ENCODE results near the gene HTR7. TPM values are rescaled to one million over a fixed set of nuclear protein-coding genes. Genes with fewer than 3 reads are reported as not detected.
A peak's percentile ranks its signal among the peaks of the same experiment; 100 is the strongest.
"Not testable (repeated sequence)": the region's sequence is repeated elsewhere in the genome, so short reads cannot be mapped to it uniquely, and the experiment has no call there.

HTR7 gene
- total RNA-seq: not detected
- long read RNA-seq: 0 reads

- peak; percentile 82 for DNase-seq
- intact Hi-C loops (cut with micrococcal nuclease): no loop called here
- peak; percentile 95 for ATAC-seq
Observed at GRCh38 chr10:90857635-90858460, at the start of gene HTR7. Gene HTR7 (minus strand): TSS chr10:90858039. CDS start chr10:90857671, 368 bp downstream.

- intact Hi-C loops (cut with micrococcal nuclease): no loop called here
- no peak for DNase-seq
- no peak for ATAC-seq
Observed at GRCh38 chr10:90906596-90906995, 48.8 kb upstream of the HTR7 start.

DNA sequence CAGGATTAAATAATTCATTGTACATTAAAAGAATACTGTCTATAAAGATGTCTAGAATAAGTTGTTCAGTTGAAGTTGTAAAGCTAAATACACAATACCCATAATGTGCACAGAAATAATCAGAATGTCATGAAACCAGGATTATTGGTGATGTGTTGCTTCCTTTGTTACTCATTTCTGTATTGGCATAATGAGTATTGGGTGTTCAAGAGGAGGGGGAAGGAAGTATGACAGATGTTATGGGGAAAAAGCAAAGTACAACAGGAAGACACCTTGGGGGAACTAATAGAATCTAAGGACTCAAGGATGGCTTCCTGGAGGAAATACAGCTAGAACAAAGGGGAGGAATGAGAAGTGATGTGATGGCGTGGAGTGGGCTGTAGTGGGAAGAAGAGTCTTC lies 48.1 kb upstream of the HTR7 start:
- ATAC-seq: no peak
- no peak for DNase-seq
- intact Hi-C loops (cut with micrococcal nuclease): no loop called here

DNA sequence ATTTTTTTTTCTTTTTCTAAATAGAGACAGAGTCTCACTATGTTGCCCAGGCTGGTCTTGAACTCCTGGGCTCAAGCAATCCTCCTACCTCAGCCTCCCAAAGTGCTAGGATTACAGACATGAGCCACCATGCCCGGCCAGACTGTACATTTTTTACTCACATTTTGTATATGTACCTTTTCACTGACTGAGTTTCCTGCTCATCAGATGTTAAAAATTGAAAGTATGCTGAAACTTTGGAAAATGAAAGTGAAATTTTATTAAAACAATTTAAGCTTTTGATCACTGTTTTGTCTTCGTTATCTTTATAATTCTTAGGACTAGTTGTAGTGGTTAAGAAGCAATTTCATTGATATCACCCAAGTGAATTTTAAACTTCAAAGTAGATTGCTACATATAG lies 39.1 kb upstream of the HTR7 start:
- ATAC-seq; DNase-seq; intact Hi-C loops (cut with micrococcal nuclease): not testable (repeated sequence)

DNA sequence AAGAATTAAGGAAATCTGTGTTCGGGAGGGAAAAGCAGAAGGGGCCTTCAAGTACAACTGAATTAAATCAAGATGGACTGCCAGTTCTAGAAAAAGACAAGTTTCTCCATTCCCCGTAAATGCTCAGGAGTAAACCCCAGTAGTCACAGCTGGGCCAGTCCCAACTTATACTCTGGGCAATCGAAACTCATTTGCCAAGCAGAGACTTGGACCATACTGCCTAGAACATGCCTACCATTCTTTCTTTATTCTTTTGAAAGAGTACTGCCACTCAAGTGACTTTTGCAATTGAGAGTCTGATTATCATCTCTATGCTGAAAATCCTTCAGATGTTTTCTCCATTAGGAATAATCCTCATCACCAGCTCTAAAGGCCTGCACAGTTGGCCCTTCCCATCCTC lies 35.4 kb upstream of the HTR7 start:
- no peak for ATAC-seq
- DNase-seq: no peak
- intact Hi-C loops (cut with micrococcal nuclease): no loop called here

GRCh38 chr10:90890347-90890746 lies 32.5 kb upstream of the HTR7 start:
- ATAC-seq: no peak
- no peak for DNase-seq
- intact Hi-C loops (cut with micrococcal nuclease): no loop called here

DNA sequence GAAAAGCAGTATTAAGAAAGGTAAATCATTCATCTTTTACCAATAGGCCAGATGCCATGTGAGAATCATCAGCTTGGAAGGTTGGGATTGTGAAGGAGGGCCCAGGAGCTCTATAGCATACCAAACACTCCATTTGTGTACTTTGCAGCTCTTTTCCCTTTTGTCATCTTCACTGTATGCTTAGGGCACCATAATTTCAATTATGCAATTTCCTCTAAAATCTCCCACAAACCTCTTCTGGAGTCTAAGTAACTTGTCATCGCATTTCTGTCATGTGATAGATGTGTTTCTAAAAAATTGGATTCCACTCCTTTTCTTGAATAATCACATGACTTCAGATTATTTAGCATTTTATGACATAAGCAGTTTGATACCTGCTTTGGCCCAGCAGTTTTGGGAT lies 31.8 kb upstream of the HTR7 start:
- intact Hi-C loops (cut with micrococcal nuclease): no loop called here
- no peak for DNase-seq

DNA sequence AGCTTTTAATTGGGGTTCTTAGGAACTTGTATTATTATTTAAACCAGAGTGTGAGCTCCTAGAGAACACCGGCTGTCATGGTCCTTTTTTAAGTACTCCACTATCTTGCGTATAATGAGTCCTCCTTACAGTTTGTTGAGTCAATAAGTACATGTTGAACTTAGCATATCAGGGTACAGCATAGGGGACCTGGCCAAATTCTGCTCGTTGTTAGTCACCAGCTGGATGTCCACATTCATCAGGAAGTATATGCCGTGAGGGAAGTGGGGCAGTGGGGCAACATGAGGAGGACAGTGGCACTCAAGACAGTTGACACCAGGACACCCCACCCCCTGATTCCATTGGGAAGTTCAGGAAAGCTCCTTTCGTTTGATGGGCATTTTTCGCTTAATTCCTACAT lies 30.5 kb upstream of the HTR7 start:
- intact Hi-C loops (cut with micrococcal nuclease): no loop called here
- no peak for DNase-seq
- no peak for ATAC-seq

More for the DNA sequence above, 31.8 kb upstream of the HTR7 start:
- ATAC-seq: no peak

- no peak for ATAC-seq
- intact Hi-C loops (cut with micrococcal nuclease): no loop called here
- no peak for DNase-seq
Observed at GRCh38 chr10:90887555-90887954, 29.7 kb upstream of the HTR7 start.

DNA sequence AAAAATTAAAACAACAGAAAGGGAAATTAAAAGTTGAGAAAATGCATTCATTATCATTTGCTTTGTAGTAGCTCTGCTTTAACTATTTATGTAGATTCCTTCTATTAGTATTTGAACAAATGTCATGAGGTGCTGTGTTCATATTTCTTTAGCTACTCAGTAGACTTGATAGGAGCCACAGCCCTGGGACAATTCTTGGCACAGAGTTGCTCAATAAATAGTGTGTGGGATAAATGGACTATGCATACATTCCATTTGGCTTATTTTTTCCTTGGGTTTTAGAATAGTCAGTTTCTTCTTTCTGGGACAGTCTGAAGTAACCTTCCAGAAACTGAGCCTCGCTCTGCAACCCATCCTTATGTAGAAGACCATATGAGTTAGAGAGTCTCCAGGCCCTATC lies 27.3 kb upstream of the HTR7 start:
- no peak for DNase-seq
- no peak for ATAC-seq
- intact Hi-C loops (cut with micrococcal nuclease): no loop called here

DNA sequence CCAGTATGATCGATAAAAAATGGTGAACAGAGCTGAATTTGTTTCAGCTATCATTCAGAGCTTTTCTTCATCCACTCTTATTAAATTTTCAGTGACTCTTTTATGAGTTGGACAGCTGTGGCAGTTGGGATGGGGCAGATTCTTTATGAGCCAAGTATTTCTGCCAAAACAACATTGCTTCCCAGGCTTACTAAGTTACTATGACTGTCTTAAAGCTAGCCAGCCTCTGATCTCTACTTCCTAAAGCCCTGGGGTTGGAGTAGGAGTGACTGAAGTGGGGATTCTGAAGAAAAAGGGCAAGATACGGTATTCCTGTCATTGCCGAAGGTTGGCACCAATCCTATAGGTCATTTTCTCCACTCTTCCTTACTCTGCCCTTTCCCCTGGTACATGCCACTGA lies 26.6 kb upstream of the HTR7 start:
- ATAC-seq: no peak
- no peak for DNase-seq
- intact Hi-C loops (cut with micrococcal nuclease): no loop called here

DNA sequence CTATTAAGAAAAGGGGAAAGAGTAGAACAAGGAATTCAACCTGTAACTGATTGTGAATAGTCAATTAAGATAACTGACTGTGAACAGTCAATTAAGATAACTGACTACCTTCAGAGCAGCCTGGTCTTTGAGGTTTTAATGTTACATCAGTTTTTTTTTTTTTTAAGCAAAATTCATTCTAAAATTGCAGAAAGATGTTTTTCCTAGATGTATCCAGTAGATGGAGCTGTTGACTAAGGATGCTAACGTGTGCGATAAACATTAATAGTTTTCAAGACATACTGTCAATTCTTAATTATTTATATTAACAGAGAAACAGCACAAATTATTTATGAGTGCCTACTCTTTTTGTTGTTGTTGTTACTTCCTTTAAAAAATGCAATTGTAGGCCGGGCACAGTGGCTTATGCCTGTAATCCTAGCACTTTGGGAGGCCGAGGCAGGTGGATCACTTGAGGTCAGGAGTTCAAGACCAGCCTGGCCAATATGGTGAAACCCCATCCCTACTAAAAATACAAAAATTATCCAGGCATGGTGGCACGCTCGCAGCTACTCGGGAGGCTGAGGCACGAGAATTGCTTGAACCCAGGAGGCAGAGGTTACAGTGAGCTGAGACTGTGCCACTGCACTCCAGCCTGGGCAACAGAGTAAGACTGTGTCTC lies 22.4 kb upstream of the HTR7 start:
- DNase-seq; intact Hi-C loops (cut with micrococcal nuclease); ATAC-seq: not testable (repeated sequence)

DNA sequence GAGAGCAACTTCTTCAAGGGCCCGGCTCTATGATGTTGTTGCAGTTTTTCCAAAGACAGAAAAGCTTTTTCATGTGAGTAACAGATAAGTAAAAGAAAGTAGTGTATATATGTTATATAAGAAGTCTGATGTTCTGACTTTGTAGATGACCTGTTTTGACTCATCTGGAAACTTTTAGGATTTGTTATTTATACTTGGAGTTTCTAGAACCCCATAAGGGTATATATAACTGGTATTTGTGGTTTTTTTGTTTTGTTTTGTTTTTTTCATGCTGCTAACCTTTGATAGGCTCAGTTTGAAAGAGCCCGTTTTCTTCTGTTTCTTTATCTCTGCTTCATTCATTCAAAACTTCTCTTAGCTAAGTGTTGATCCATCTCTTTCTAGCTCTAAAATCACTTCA lies 21.2 kb upstream of the HTR7 start:
- DNase-seq: no peak
- intact Hi-C loops (cut with micrococcal nuclease): no loop called here

DNA sequence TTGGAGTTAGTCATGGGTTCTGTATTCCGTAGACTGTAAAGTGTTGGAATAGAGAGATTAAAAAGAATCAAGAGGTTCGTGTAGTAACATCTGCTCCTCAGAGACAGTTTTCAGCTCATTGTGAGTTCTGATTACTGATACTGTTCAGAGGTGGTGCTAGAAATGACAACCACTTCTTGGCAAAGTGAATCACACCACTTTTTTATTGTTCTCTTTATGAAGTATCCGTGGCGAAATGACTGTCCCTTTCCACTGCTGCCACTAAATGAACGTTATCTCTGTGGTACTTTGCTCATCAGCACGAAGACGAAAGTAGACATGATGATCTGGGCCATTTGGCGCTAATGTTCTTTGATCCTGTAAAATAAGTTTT lies 14.8 kb upstream of the HTR7 start:
- DNase-seq: no peak
- ATAC-seq: no peak
- intact Hi-C loops (cut with micrococcal nuclease): no loop called here

More for the DNA sequence above, 21.2 kb upstream of the HTR7 start:
- no peak for ATAC-seq

- ATAC-seq (peak; percentile 99), DNase-seq (peak; percentile 91)
- intact Hi-C loops (cut with micrococcal nuclease): no loop called here
Observed at GRCh38 chr10:90871766-90872647, 14.2 kb upstream of the HTR7 start, which contains the start of gene RPP30. Gene RPP30 (plus strand): TSS chr10:90871974. CDS start chr10:90871987, 13 bp downstream.

DNA sequence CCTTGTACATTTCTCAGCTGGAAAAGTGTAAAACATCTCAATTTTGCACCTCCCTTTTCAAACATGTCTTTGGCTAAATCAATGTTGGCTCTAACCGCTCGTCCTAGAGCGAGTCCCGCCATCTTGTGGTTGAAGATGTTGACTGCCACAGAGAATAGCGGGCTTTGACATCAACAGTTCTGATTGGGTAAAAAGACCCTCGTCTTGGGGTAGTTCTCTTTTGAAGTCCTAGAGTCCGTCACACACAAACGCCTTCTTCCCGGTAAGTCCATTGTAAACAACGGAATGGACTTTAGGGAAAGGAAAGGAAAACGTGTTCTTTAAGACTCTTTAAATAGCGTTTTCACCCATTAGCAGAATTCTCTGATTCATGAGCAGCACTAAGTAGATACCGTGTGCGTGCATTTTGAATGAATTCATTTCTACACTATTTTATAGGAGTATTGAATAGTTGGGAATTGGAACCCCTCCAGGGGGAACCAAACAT lies 13.5 kb upstream of the HTR7 start:
- intact Hi-C loops (cut with micrococcal nuclease): no loop called here
- ATAC-seq: peak; percentile 80
- DNase-seq: peak; percentile 37

- ATAC-seq: no peak
- intact Hi-C loops (cut with micrococcal nuclease): loop anchor here (10.0 kb wide), 2 partner anchors 111 to 1071 kb away; no protein-coding TSS in a partner anchor
- no peak for DNase-seq
Observed at GRCh38 chr10:90866050-90866598, 8.3 kb upstream of the HTR7 start.

DNA sequence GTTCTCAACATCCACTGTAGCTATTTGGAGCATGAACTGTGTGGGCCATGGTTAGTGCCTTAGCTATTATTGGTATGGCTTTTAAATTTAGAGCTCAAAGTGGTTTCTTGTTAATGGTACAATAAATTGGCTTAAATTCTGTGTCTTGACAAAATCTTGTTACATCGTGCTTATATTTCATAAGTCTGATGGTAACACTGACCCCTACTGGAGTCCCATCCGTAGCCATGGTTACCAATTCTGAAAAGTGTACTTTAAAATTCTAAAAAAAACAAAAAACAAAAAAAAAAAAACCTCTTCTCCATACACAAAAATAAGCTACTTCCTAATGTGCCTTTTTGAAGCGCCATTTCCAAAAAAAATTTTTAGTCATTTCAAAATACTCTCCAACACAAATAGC lies 7.6 kb upstream of the HTR7 start:
- ATAC-seq: no peak
- DNase-seq: no peak
- intact Hi-C loops (cut with micrococcal nuclease): loop anchor here (10.0 kb wide), 2 partner anchors 111 to 1071 kb away; no protein-coding TSS in a partner anchor

- intact Hi-C loops (cut with micrococcal nuclease): loop anchor here (10.0 kb wide), 2 partner anchors 108 to 1068 kb away; no protein-coding TSS in a partner anchor
- no peak for DNase-seq
- ATAC-seq: no peak
Observed at GRCh38 chr10:90862908-90863514, 5.2 kb upstream of the HTR7 start.
